Fibroblast of lung (primary cell): ENCODE measurements around the gene CLPTM1. TPM values are rescaled to one million over a fixed set of nuclear protein-coding genes. Genes with fewer than 3 reads are reported as not detected.

Experiments used
- DNase-seq, 2 donors: peaks; one replicate each; pipeline versions ENCODE4 v3.0.0 to v3.0.0-alpha.2; 2010; ENCODE audit warnings: low read depth in 2 of 2
- H2AFZ ChIP-seq: 2 replicates; pipeline ENCODE4 v1.5.1; 2012; ENCODE audit warnings: low read length, control low read depth, inconsistent platforms
- H3K27ac ChIP-seq: 2 replicates; pipeline ENCODE4 v1.5.1; 2011; ENCODE audit warnings: low read length, control low read depth; ENCODE audit not compliant: insufficient read depth
- H3K27me3 ChIP-seq: 2 replicates; pipeline ENCODE4 v1.5.1; 2011; ENCODE audit warnings: mild to moderate bottlenecking, low read length; ENCODE audit not compliant: control insufficient read depth, insufficient read depth
- H3K36me3 ChIP-seq: 2 replicates; pipeline ENCODE4 v1.5.1; 2011; ENCODE audit warnings: low read length; ENCODE audit not compliant: control insufficient read depth, insufficient read depth
- H3K4me1 ChIP-seq: 2 replicates; pipeline ENCODE4 v1.5.1; 2011; ENCODE audit warnings: low read length; ENCODE audit not compliant: control insufficient read depth, insufficient read depth; ENCODE audit errors: extremely low read depth
- H3K4me2 ChIP-seq: 2 replicates; pipeline ENCODE4 v1.5.1; 2011; ENCODE audit warnings: low read length, control low read depth; ENCODE audit not compliant: insufficient read depth; ENCODE audit errors: extremely low read depth
- H3K4me3 ChIP-seq, 4 experiments: fragments of 200-600 bp in 1 of 4; sonication (generic) in 1 of 4; replicated peaks in 1 of 4; 2 replicates each; pipeline ENCODE4 v1.5.1; 2011 to 2016; ENCODE audit warnings: low read length in 4 of 4, low read depth in 3 of 4, mild to moderate bottlenecking in 3 of 4, control low read depth in 2 of 4, inconsistent platforms in 1 of 4, mixed read lengths in 1 of 4; ENCODE audit not compliant: insufficient read depth in 1 of 4; ENCODE audit errors: control extremely low read depth in 1 of 4
- H3K79me2 ChIP-seq: 2 replicates; pipeline ENCODE4 v1.5.1; 2012; ENCODE audit warnings: mild to moderate bottlenecking, low read length, inconsistent platforms; ENCODE audit not compliant: control insufficient read depth, insufficient read depth
- H3K9ac ChIP-seq: 2 replicates; pipeline ENCODE4 v1.5.1; 2011; ENCODE audit warnings: mild to moderate bottlenecking, low read length, control low read depth; ENCODE audit not compliant: insufficient read depth
- H3K9me3 ChIP-seq: 2 replicates; pipeline ENCODE4 v1.5.1; 2012; ENCODE audit warnings: low read depth, low read length; ENCODE audit not compliant: control insufficient read depth, insufficient read depth
- H4K20me1 ChIP-seq: 2 replicates; pipeline ENCODE4 v1.5.1; 2011; ENCODE audit warnings: low read length; ENCODE audit not compliant: control insufficient read depth, insufficient read depth; ENCODE audit errors: extremely low read depth
- CTCF ChIP-seq, 2 donors: IDR thresholded peaks in 1 of 2; conservative IDR thresholded peaks in 1 of 2; 1 replicate in 1 of 2; 2 replicates in 1 of 2; pipeline ENCODE4 v1.5.1; 2011 to 2012; ENCODE audit warnings: low read length in 2 of 2, control low read depth in 1 of 2, inconsistent platforms in 1 of 2, low read depth in 1 of 2, mild to moderate bottlenecking in 1 of 2
- EZH2 ChIP-seq: IDR thresholded peaks from 2 replicates; pipeline ENCODE4 v1.5.1; 2012; ENCODE audit warnings: low read length, control low read depth, mild to moderate bottlenecking; ENCODE audit errors: missing control alignments
- polyA plus RNA-seq, 2 donors: library from polyadenylated mRNA; depleted of rRNA in 1 of 2; stranded (reverse) in 1 of 2; unstranded in 1 of 2; fragments of >200 nt; gene quantifications; 2 replicates each; pipeline ENCODE4 v1.2.1, GENCODE V29; 2011 to 2012; ENCODE audit warnings: missing spikeins in 1 of 2
- total RNA-seq: library from RNA; depleted of rRNA; stranded (reverse); fragments of >200 nt; gene quantifications from 2 replicates; pipeline ENCODE4 v1.2.1, GENCODE V29; 2014

Gene CLPTM1
- total and polyA plus RNA-seq, 2 donors (not counting 1 experiment from before 2014, with no cell fraction given), result 46.7 to 54.4 TPM

GRCh38 chr19:44947041-44947581 is 8.1 kb upstream of the CLPTM1 start:
- no peaks in the 10 kb centered on the region for H3K36me3 ChIP-seq
- no peaks in the 10 kb centered on the region for H3K4me1 ChIP-seq
- TF ChIP-seq CTCF (conservative IDR thresholded peaks at IDR 0.05 in 1 of 2, IDR thresholded peaks at IDR 0.05 in 1 of 2; ENCODE audit: low read depth in 1 of 2, low read length in 2 of 2) (no peak), EZH2 (no peak)
- H3K4me2 ChIP-seq, result no peak overlapping the region
- no peak overlapping the region for H3K4me3 ChIP-seq
- no peaks in the 10 kb centered on the region for H3K9me3 ChIP-seq
- DNase-seq, result no peak
- H3K9ac ChIP-seq, result no peak overlapping the region
- H4K20me1 ChIP-seq, result no peaks in the 10 kb centered on the region
- no peaks in the 10 kb centered on the region for H3K79me2 ChIP-seq
- no peaks in the 10 kb centered on the region for H3K27me3 ChIP-seq
- no peak overlapping the region for H2AFZ ChIP-seq
- no peak overlapping the region for H3K27ac ChIP-seq

- no peaks in the 10 kb centered on the region for H3K27me3 ChIP-seq
Observed at GRCh38 chr19:44948237-44948636, 6.9 kb upstream of the CLPTM1 start.

GRCh38 chr19:44948763-44949374 is 6.3 kb upstream of the CLPTM1 start:
- Histone ChIP-seq H4K20me1 (no peaks in the 10 kb centered on the region), H2AFZ (no peak overlapping the region), H3K9ac (no peak overlapping the region), H3K4me3 (no peak overlapping the region), H3K9me3 (no peaks in the 10 kb centered on the region), H3K4me2 (no peak overlapping the region), H3K36me3 (no peaks in the 10 kb centered on the region), H3K79me2 (peaks cover 3% of the 10 kb centered on the region), H3K4me1 (peaks cover 3% of the 10 kb centered on the region), H3K27me3 (no peaks in the 10 kb centered on the region), H3K27ac (no peak overlapping the region)
- TF ChIP-seq CTCF (conservative IDR thresholded peaks at IDR 0.05 in 1 of 2, IDR thresholded peaks at IDR 0.05 in 1 of 2; ENCODE audit: low read depth in 1 of 2, low read length in 2 of 2) (no peak), EZH2 (no peak)
- no peak for DNase-seq

More at GRCh38 chr19:44948237-44948636, 6.9 kb upstream of the CLPTM1 start:
- Histone ChIP-seq H3K4me3 (no peak overlapping the region), H3K9ac (no peak overlapping the region), H3K9me3 (no peaks in the 10 kb centered on the region), H3K4me1 (no peaks in the 10 kb centered on the region), H3K4me2 (no peak overlapping the region), H3K27ac (no peak overlapping the region), H3K79me2 (no peaks in the 10 kb centered on the region), H2AFZ (no peak overlapping the region), H4K20me1 (no peaks in the 10 kb centered on the region), H3K36me3 (no peaks in the 10 kb centered on the region)
- no peak for DNase-seq
- TF ChIP-seq CTCF (conservative IDR thresholded peaks at IDR 0.05 in 1 of 2, IDR thresholded peaks at IDR 0.05 in 1 of 2; ENCODE audit: low read depth in 1 of 2, low read length in 2 of 2) (no peak), EZH2 (no peak)
